ENCODE measurements around the gene BRD9. TPM values are rescaled to one million over a fixed set of nuclear protein-coding genes. Genes with fewer than 3 reads are reported as not detected.

Gene BRD9
- total RNA-seq, 2 donors from 2014 or later, result 58.2 to 67.9 TPM

DNA sequence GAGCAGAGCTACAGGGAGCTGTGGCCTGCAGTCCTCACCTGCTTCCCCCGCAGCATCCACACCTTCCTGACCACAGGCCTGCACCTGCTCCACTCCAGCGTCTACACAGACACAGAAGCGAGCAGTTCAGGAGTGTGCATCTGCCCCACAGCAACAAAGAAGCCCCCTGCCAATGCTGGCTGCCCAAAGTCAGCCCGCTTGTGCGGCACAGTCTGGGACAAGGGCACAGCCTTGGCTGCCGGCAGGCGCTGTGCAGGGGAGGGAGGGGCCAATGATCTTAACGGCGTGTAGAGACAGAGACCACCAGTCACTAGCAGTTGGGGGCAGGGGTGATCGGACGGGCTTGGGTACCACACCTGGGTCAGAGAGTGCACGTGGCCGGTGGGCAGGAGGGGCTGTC lies 6.6 kb downstream of the BRD9 start:
- WGBS, 2 experiments (ENCODE audit: insufficient coverage in 1 of 2, insufficient read length in 1 of 2), result 95 to 96% methylated on average over 9 to 13 of the region's 13 CpGs

DNA sequence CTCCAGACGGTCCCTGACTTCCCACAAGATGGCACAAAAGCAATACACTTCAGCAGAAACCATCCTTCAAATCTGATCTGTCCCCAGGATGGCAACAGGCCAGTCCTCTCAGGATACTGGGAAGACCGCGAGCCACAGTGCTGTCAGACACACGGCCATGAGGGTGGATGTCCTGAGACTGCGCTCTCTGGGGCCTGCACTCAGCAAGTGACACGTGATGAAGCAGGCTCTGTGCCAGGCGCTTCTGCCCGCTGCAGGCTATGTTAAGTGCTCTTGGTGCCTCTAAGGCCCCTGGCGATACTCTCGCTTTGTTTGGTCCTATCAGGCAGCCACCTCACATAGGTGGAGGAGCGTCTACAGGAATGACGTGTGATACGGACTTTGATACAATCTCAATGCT lies 7.1 kb downstream of the BRD9 start:
- Histone ChIP-seq H3K4me3 (ENCODE audit: low read length) (no peak overlapping the region), H3K9ac (ENCODE audit: extremely low read depth, low read length, poor library complexity, severe bottlenecking) (no peak overlapping the region), H3K36me3 (ENCODE audit: control insufficient read depth, insufficient read depth, low read length) (peaks cover 99% of the 10 kb centered on the region), H3K27ac (ENCODE audit: low read depth, low read length) (no peak overlapping the region), H3K4me1 (ENCODE audit: control insufficient read depth, insufficient read depth, low read length) (peaks cover 4% of the 10 kb centered on the region), H3K9me3 (ENCODE audit: control insufficient read depth, low read length) (no peaks in the 10 kb centered on the region), H3K27me3 (ENCODE audit: control insufficient read depth, insufficient read depth, low read length, poor library complexity, severe bottlenecking) (no peaks in the 10 kb centered on the region)
- Mint-ChIP-seq H3K27ac (no peak overlapping the region), H3K4me3 (no peak overlapping the region), H3K36me3 (ENCODE audit: low read depth) (peaks cover 100% of the 10 kb centered on the region), H3K9me3 (no peaks in the 10 kb centered on the region), H3K4me1 (no peaks in the 10 kb centered on the region), H3K27me3 (ENCODE audit: insufficient read depth) (no peaks in the 10 kb centered on the region)
- TF ChIP-seq, protein P1, sequence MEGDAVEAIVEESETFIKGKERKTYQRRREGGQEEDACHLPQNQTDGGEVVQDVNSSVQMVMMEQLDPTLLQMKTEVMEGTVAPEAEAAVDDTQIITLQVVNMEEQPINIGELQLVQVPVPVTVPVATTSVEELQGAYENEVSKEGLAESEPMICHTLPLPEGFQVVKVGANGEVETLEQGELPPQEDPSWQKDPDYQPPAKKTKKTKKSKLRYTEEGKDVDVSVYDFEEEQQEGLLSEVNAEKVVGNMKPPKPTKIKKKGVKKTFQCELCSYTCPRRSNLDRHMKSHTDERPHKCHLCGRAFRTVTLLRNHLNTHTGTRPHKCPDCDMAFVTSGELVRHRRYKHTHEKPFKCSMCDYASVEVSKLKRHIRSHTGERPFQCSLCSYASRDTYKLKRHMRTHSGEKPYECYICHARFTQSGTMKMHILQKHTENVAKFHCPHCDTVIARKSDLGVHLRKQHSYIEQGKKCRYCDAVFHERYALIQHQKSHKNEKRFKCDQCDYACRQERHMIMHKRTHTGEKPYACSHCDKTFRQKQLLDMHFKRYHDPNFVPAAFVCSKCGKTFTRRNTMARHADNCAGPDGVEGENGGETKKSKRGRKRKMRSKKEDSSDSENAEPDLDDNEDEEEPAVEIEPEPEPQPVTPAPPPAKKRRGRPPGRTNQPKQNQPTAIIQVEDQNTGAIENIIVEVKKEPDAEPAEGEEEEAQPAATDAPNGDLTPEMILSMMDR (conservative IDR thresholded peaks at IDR 0.05), result no peak
- DNase-seq, result no peak
- 97% methylated on average over 8 to 13 of the region's 13 CpGs for WGBS, 2 experiments (ENCODE audit: insufficient coverage in 1 of 2, insufficient read length in 1 of 2)

More for the DNA sequence above, 6.6 kb downstream of the BRD9 start:
- Mint-ChIP-seq H3K9me3 (no peaks in the 10 kb centered on the region), H3K4me3 (no peak overlapping the region), H3K4me1 (peaks cover 2% of the 10 kb centered on the region), H3K27me3 (ENCODE audit: insufficient read depth) (no peaks in the 10 kb centered on the region), H3K36me3 (ENCODE audit: low read depth) (peaks cover 99% of the 10 kb centered on the region), H3K27ac (no peak overlapping the region)
- no peak overlapping the region for H3K4me3 ChIP-seq (ENCODE audit: low read length)
- peaks cover 100% of the 10 kb centered on the region for H3K36me3 ChIP-seq (ENCODE audit: control insufficient read depth, insufficient read depth, low read length)
- H3K27ac ChIP-seq (ENCODE audit: low read depth, low read length), result no peak overlapping the region
- peaks cover 4% of the 10 kb centered on the region for H3K4me1 ChIP-seq (ENCODE audit: control insufficient read depth, insufficient read depth, low read length)
- TF ChIP-seq, protein P1 (conservative IDR thresholded peaks at IDR 0.05), result no peak
- H3K9me3 ChIP-seq (ENCODE audit: control insufficient read depth, low read length), result no peaks in the 10 kb centered on the region
- no peak for DNase-seq
- no peaks in the 10 kb centered on the region for H3K27me3 ChIP-seq (ENCODE audit: control insufficient read depth, insufficient read depth, low read length, poor library complexity, severe bottlenecking)
- H3K9ac ChIP-seq (ENCODE audit: extremely low read depth, low read length, poor library complexity, severe bottlenecking), result no peak overlapping the region

DNA sequence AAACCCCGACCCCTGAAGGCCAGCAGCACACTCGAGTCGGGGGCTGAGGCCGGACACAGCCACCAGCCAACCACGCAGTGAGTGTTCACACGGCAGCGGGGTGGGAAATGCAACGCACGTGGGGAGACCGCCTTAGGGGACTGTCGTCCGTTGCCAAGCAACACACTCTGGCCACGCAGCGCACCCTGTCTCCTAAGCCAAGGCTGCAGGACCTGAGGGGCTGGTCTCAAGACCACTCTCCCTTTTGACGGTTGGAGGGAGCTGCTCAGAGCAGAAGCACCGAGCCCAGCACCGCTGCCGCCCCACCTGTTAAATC lies 7.5 kb downstream of the BRD9 start:
- H3K9ac ChIP-seq (ENCODE audit: extremely low read depth, low read length, poor library complexity, severe bottlenecking), result no peak overlapping the region
- peaks cover 94% of the 10 kb centered on the region for H3K36me3 ChIP-seq (ENCODE audit: control insufficient read depth, insufficient read depth, low read length)
- Mint-ChIP-seq H3K36me3 (ENCODE audit: low read depth) (peaks cover 96% of the 10 kb centered on the region), H3K9me3 (no peaks in the 10 kb centered on the region), H3K4me3 (no peak overlapping the region), H3K27me3 (ENCODE audit: insufficient read depth) (no peaks in the 10 kb centered on the region), H3K27ac (no peak overlapping the region), H3K4me1 (no peaks in the 10 kb centered on the region)
- WGBS, 2 experiments (ENCODE audit: insufficient coverage in 1 of 2, insufficient read length in 1 of 2), result 96 to 100% methylated on average over 11 to 18 of the region's 18 CpGs
- no peaks in the 10 kb centered on the region for H3K9me3 ChIP-seq (ENCODE audit: control insufficient read depth, low read length)
- TF ChIP-seq, protein P1 (conservative IDR thresholded peaks at IDR 0.05), result no peak
- H3K4me3 ChIP-seq (ENCODE audit: low read length), result no peak overlapping the region
- H3K4me1 ChIP-seq (ENCODE audit: control insufficient read depth, insufficient read depth, low read length), result peaks cover under 1% of the 10 kb centered on the region
- DNase-seq, result no peak
- H3K27ac ChIP-seq (ENCODE audit: low read depth, low read length), result no peak overlapping the region
- H3K27me3 ChIP-seq (ENCODE audit: control insufficient read depth, insufficient read depth, low read length, poor library complexity, severe bottlenecking), result no peaks in the 10 kb centered on the region
